ENCODE data around the gene FMNL3.
A peak's percentile ranks its signal among the peaks of the same experiment; 100 is the strongest.

DNA sequence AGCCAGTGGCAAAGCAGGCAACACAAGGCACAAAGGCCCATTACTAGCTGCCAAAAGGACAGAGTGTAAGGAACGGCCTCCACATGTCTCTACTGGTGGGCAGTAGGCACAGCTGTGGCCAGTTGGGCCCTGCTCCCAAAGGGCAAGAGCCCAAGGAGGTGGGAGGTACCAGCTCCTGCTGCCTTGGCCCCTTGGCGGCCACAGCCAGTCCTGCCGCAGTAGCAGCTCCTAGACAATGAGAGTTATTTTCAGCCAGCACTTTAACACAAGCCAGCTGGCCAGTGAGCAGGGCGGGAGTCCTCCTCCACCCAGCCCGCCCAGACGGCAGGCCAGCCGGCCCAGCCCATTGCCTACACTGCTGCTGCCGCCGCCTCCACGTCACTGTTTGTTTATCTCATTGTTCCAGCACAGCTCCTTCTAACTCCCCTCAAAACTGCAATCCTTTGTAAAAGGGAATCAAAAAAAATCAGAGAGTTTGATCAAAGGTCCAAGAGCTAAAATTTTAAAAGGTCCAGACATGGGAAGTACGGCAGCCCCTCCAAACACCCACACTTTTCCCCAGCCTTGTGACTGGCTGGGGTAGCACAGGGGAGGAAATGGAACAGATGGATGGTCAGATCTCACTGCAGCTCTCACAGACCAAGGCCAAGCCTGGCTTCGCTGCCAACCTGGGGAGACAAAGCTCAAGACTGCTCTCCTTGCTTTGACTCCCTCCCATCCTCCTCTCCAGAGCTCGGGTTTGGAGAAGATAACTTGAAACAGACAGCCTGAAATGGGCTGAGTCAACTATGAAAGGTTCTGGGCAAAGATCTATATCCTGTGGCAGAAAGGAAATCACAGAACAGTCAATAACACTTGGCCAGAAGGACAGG is 33.5 kb downstream of the FMNL3 start:
- TF ChIP-seq EGR1 (IDR thresholded peaks at IDR 0.05; ENCODE audit: low read depth in 2 of 2) (no peak), YY1 (IDR thresholded peaks at IDR 0.05) (no peak), RAD21 (IDR thresholded peaks at IDR 0.05) (peak; percentile 23 to 45)
- TF ChIP-seq, protein P1, sequence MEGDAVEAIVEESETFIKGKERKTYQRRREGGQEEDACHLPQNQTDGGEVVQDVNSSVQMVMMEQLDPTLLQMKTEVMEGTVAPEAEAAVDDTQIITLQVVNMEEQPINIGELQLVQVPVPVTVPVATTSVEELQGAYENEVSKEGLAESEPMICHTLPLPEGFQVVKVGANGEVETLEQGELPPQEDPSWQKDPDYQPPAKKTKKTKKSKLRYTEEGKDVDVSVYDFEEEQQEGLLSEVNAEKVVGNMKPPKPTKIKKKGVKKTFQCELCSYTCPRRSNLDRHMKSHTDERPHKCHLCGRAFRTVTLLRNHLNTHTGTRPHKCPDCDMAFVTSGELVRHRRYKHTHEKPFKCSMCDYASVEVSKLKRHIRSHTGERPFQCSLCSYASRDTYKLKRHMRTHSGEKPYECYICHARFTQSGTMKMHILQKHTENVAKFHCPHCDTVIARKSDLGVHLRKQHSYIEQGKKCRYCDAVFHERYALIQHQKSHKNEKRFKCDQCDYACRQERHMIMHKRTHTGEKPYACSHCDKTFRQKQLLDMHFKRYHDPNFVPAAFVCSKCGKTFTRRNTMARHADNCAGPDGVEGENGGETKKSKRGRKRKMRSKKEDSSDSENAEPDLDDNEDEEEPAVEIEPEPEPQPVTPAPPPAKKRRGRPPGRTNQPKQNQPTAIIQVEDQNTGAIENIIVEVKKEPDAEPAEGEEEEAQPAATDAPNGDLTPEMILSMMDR (IDR thresholded peaks at IDR 0.05; ENCODE audit: low read depth, low read length, missing input control): peak; percentile 19
- TF ChIP-seq, protein P2, sequence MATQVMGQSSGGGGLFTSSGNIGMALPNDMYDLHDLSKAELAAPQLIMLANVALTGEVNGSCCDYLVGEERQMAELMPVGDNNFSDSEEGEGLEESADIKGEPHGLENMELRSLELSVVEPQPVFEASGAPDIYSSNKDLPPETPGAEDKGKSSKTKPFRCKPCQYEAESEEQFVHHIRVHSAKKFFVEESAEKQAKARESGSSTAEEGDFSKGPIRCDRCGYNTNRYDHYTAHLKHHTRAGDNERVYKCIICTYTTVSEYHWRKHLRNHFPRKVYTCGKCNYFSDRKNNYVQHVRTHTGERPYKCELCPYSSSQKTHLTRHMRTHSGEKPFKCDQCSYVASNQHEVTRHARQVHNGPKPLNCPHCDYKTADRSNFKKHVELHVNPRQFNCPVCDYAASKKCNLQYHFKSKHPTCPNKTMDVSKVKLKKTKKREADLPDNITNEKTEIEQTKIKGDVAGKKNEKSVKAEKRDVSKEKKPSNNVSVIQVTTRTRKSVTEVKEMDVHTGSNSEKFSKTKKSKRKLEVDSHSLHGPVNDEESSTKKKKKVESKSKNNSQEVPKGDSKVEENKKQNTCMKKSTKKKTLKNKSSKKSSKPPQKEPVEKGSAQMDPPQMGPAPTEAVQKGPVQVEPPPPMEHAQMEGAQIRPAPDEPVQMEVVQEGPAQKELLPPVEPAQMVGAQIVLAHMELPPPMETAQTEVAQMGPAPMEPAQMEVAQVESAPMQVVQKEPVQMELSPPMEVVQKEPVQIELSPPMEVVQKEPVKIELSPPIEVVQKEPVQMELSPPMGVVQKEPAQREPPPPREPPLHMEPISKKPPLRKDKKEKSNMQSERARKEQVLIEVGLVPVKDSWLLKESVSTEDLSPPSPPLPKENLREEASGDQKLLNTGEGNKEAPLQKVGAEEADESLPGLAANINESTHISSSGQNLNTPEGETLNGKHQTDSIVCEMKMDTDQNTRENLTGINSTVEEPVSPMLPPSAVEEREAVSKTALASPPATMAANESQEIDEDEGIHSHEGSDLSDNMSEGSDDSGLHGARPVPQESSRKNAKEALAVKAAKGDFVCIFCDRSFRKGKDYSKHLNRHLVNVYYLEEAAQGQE (IDR thresholded peaks at IDR 0.05): no peak

All from liver (tissue), 3 donors.